ENCODE measurements around the gene TTC1. TPM values are rescaled to one million over a fixed set of nuclear protein-coding genes. Genes with fewer than 3 reads are reported as not detected.

TTC1 gene
- total and polyA plus RNA-seq, 2 of the 8 experiments (the other 6 are each of a cell fraction or from before 2014, with no cell fraction given) = 25.1 to 63.9 TPM

DNA sequence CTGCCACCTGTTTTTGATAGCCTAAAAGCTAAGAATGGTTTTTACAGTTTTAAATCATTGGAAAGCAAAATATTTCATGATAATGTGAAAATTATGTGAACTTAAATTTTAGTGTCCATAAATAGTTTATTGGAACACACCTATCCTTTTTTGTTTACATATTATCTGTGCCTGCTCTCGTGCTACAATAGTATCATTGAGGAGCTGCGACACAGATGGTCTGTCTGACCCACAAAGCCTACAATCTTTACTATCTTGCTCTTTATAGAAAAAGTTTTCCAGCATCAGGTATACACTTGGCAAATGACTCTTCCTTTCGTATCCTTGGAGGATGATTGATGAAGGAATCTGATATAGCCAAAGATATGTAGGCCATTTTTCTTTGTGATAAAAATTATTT is 40.2 kb downstream of the TTC1 start (continued):
- TF ChIP-seq, protein P1, sequence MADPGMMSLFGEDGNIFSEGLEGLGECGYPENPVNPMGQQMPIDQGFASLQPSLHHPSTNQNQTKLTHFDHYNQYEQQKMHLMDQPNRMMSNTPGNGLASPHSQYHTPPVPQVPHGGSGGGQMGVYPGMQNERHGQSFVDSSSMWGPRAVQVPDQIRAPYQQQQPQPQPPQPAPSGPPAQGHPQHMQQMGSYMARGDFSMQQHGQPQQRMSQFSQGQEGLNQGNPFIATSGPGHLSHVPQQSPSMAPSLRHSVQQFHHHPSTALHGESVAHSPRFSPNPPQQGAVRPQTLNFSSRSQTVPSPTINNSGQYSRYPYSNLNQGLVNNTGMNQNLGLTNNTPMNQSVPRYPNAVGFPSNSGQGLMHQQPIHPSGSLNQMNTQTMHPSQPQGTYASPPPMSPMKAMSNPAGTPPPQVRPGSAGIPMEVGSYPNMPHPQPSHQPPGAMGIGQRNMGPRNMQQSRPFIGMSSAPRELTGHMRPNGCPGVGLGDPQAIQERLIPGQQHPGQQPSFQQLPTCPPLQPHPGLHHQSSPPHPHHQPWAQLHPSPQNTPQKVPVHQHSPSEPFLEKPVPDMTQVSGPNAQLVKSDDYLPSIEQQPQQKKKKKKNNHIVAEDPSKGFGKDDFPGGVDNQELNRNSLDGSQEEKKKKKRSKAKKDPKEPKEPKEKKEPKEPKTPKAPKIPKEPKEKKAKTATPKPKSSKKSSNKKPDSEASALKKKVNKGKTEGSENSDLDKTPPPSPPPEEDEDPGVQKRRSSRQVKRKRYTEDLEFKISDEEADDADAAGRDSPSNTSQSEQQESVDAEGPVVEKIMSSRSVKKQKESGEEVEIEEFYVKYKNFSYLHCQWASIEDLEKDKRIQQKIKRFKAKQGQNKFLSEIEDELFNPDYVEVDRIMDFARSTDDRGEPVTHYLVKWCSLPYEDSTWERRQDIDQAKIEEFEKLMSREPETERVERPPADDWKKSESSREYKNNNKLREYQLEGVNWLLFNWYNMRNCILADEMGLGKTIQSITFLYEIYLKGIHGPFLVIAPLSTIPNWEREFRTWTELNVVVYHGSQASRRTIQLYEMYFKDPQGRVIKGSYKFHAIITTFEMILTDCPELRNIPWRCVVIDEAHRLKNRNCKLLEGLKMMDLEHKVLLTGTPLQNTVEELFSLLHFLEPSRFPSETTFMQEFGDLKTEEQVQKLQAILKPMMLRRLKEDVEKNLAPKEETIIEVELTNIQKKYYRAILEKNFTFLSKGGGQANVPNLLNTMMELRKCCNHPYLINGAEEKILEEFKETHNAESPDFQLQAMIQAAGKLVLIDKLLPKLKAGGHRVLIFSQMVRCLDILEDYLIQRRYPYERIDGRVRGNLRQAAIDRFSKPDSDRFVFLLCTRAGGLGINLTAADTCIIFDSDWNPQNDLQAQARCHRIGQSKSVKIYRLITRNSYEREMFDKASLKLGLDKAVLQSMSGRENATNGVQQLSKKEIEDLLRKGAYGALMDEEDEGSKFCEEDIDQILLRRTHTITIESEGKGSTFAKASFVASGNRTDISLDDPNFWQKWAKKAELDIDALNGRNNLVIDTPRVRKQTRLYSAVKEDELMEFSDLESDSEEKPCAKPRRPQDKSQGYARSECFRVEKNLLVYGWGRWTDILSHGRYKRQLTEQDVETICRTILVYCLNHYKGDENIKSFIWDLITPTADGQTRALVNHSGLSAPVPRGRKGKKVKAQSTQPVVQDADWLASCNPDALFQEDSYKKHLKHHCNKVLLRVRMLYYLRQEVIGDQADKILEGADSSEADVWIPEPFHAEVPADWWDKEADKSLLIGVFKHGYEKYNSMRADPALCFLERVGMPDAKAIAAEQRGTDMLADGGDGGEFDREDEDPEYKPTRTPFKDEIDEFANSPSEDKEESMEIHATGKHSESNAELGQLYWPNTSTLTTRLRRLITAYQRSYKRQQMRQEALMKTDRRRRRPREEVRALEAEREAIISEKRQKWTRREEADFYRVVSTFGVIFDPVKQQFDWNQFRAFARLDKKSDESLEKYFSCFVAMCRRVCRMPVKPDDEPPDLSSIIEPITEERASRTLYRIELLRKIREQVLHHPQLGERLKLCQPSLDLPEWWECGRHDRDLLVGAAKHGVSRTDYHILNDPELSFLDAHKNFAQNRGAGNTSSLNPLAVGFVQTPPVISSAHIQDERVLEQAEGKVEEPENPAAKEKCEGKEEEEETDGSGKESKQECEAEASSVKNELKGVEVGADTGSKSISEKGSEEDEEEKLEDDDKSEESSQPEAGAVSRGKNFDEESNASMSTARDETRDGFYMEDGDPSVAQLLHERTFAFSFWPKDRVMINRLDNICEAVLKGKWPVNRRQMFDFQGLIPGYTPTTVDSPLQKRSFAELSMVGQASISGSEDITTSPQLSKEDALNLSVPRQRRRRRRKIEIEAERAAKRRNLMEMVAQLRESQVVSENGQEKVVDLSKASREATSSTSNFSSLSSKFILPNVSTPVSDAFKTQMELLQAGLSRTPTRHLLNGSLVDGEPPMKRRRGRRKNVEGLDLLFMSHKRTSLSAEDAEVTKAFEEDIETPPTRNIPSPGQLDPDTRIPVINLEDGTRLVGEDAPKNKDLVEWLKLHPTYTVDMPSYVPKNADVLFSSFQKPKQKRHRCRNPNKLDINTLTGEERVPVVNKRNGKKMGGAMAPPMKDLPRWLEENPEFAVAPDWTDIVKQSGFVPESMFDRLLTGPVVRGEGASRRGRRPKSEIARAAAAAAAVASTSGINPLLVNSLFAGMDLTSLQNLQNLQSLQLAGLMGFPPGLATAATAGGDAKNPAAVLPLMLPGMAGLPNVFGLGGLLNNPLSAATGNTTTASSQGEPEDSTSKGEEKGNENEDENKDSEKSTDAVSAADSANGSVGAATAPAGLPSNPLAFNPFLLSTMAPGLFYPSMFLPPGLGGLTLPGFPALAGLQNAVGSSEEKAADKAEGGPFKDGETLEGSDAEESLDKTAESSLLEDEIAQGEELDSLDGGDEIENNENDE (IDR thresholded peaks at IDR 0.05; ENCODE audit: insufficient replicate concordance, low read length) = no peak
- TF ChIP-seq MAFK (IDR thresholded peaks at IDR 0.05; ENCODE audit: low read depth, low read length) = no peak
- TF ChIP-seq FOSL1 (IDR thresholded peaks at IDR 0.05; ENCODE audit: insufficient read depth, low read depth, low read length) = no peak
- TF ChIP-seq, protein P2, sequence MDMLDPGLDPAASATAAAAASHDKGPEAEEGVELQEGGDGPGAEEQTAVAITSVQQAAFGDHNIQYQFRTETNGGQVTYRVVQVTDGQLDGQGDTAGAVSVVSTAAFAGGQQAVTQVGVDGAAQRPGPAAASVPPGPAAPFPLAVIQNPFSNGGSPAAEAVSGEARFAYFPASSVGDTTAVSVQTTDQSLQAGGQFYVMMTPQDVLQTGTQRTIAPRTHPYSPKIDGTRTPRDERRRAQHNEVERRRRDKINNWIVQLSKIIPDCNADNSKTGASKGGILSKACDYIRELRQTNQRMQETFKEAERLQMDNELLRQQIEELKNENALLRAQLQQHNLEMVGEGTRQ (IDR thresholded peaks at IDR 0.05; ENCODE audit: low read length) = no peak
- no peak for TF ChIP-seq KDM5A (IDR thresholded peaks at IDR 0.05; ENCODE audit: low read length)
- TF ChIP-seq EZH2 (IDR thresholded peaks at IDR 0.05; ENCODE audit: low read depth, low read length, severe bottlenecking) = no peak
- TF ChIP-seq YY1 (IDR thresholded peaks at IDR 0.05; ENCODE audit: low read depth, low read length) = no peak
- no peak for TF ChIP-seq SUZ12 (IDR thresholded peaks at IDR 0.05; ENCODE audit: low read length)
- TF ChIP-seq CHD2 (IDR thresholded peaks at IDR 0.05; ENCODE audit: low read length) = no peak
- no peak for TF ChIP-seq SP1 (IDR thresholded peaks at IDR 0.05; ENCODE audit: low read depth, low read length)
- TF ChIP-seq SP2 (IDR thresholded peaks at IDR 0.05; ENCODE audit: low read length) = no peak
- TF ChIP-seq TEAD4 (IDR thresholded peaks at IDR 0.05; ENCODE audit: low read depth, low read length) = no peak

Data from H1 (cell line).